ENCODE measurements around the gene RIN3. TPM values are rescaled to one million over a fixed set of nuclear protein-coding genes. Genes with fewer than 3 reads are reported as not detected.

Gene RIN3
- total and polyA plus RNA-seq, 10 of the 15 experiments (the other 5 are each of a cell fraction or from before 2014, with no cell fraction given) = 0.91 to 23.3 (median 6.3) TPM

GRCh38 chr14:92527721-92528120 is 14.1 kb downstream of the RIN3 start:
- Histone ChIP-seq H2AFZ (ENCODE audit: control insufficient read depth, low read depth, low read length) (no peak overlapping the region), H3K4me1 (ENCODE audit: control insufficient read depth, insufficient read depth, low read length) (peaks cover 5% of the 10 kb centered on the region), H4K20me1 (ENCODE audit: control insufficient read depth, insufficient read depth) (no peaks in the 10 kb centered on the region; the same call in 1 of the 2 replicates), H3K4me2 (ENCODE audit: control insufficient read depth, insufficient read depth) (no peak overlapping the region), H3K9ac (ENCODE audit: control insufficient read depth, insufficient read depth, low read length) (no peak overlapping the region), H3K27ac (ENCODE audit: control insufficient read depth, insufficient read depth) (no peak overlapping the region), H3K9me3 (replicated peaks; ENCODE audit: control insufficient read depth, insufficient read depth, low read length) (no peaks in the 10 kb centered on the region; the same call in 2 of the 3 replicates), H3K79me2 (ENCODE audit: control insufficient read depth, insufficient read depth, low read length) (no peaks in the 10 kb centered on the region), H3K4me3 (no peak overlapping the region), H3K27me3 (replicated peaks in 1 of 2; ENCODE audit: control insufficient read depth in 2 of 2, insufficient read depth in 2 of 2, low read length in 1 of 2) (no peaks in the 10 kb centered on the region), H3K36me3 (ENCODE audit: control insufficient read depth in 2 of 2, insufficient read depth in 2 of 2, low read length in 1 of 2) (no peaks in the 10 kb centered on the region)
- FAIRE-seq (no peak), ATAC-seq (no peak), DNase-seq (ENCODE audit: low read depth, low spot score) (no peak)
- ChIA-PET POLR2A (no interaction called here), SMC1A (ENCODE audit: uncharacterized antibody, unreplicated experiment) (interaction anchor here (0.9 kb wide), 1 partner anchor 154 kb away, joined by 3 read pairs; no protein-coding TSS in a partner anchor), CTCF (no interaction called here), RAD21 (ENCODE audit: unreplicated experiment) (no interaction called here)
- in situ Hi-C loops (cut with MboI) (no loop called here), intact Hi-C loops (cut with micrococcal nuclease; ENCODE audit: unreplicated experiment) (no loop called here)
- no TSS peak for BruUV-seq (replicated peaks)
- 71% methylated on average over 13 of the region's 14 CpGs for WGBS (ENCODE audit: insufficient coverage, insufficient replicate concordance, low lambda C conversion rate, missing lambda C conversion rate)
- TF ChIP-seq NRF1 (conservative IDR thresholded peaks at IDR 0.05; ENCODE audit: low read depth, low read length) (no peak), DPF2 (IDR thresholded peaks at IDR 0.05) (no peak), ZBTB40 (IDR thresholded peaks at IDR 0.05; ENCODE audit: borderline replicate concordance) (no peak), SMARCA5 (IDR thresholded peaks at IDR 0.05) (no peak), ZNF687 (IDR thresholded peaks at IDR 0.05) (no peak), ZSCAN29 (IDR thresholded peaks at IDR 0.05) (no peak), BCL3 (IDR thresholded peaks at IDR 0.05; ENCODE audit: borderline replicate concordance, insufficient read depth, low read depth, low read length, poor library complexity, severe bottlenecking) (no peak), CBX5 (IDR thresholded peaks at IDR 0.05; ENCODE audit: low read depth) (no peak), EGR1 (IDR thresholded peaks at IDR 0.05; ENCODE audit: borderline replicate concordance in 1 of 2, low read depth in 2 of 2, low read length in 2 of 2) (no peak), SREBF2 (IDR thresholded peaks at IDR 0.05; ENCODE audit: low read length) (no peak), CEBPB (IDR thresholded peaks at IDR 0.05; ENCODE audit: borderline replicate concordance in 1 of 2, low read depth in 2 of 2, low read length in 2 of 2) (no peak), STAT1 (conservative IDR thresholded peaks at IDR 0.05) (no peak)
